Gastrocnemius medialis (tissue), 4 donors: Measurements from ENCODE around the gene CDH20. TPM values are rescaled to one million over a fixed set of nuclear protein-coding genes. Genes with fewer than 3 reads are reported as not detected.

Source experiments
- ATAC-seq, 2 donors: fragments of 150-250 bp; one replicate each; pipeline ENCODE4 v1.9.1; 2016
- DNase-seq, 2 donors: peaks; one replicate each; pipeline ENCODE4 v3.0.0-alpha.2; 2019
- H3K27ac ChIP-seq, 4 donors: fragments of 200-600 bp; sonication (generic); 1 replicate in 1 of 4; 2 replicates in 3 of 4; pipeline ENCODE4 v1.5.1; 2016 to 2018; ENCODE audit warnings: mild to moderate bottlenecking in 2 of 4, moderate library complexity in 1 of 4
- H3K27me3 ChIP-seq, 3 donors: fragments of 200-600 bp; sonication (generic) in 2 of 3; 1 replicate in 1 of 3; 2 replicates in 2 of 3; pipeline versions ENCODE4 v1.5.1 to v1.6.0; 2016 to 2019; ENCODE audit warnings: mild to moderate bottlenecking in 1 of 3, moderate library complexity in 1 of 3
- H3K36me3 ChIP-seq, 2 donors: fragments of 200-600 bp; sonication (generic) in 1 of 2; one replicate each; pipeline ENCODE4 v1.5.1; 2017 to 2018
- H3K4me1 ChIP-seq, 2 donors: fragments of 200-600 bp; sonication (generic) in 1 of 2; one replicate each; pipeline ENCODE4 v1.5.1; 2016 to 2017; ENCODE audit warnings: mild to moderate bottlenecking in 2 of 2
- H3K4me3 ChIP-seq, 4 donors: fragments of 200-600 bp; sonication (generic) in 3 of 4; 1 replicate in 1 of 4; 2 replicates in 3 of 4; pipeline ENCODE4 v1.5.1; 2016 to 2019; ENCODE audit warnings: mild to moderate bottlenecking in 2 of 4
- H3K9me3 ChIP-seq, 3 donors: fragments of 200-600 bp; sonication (generic) in 2 of 3; 1 replicate in 1 of 3; 2 replicates in 2 of 3; pipeline ENCODE4 v1.5.1; 2016 to 2019
- POLR2A ChIP-seq, 2 donors: fragments of 450-650 bp; IDR thresholded peaks; one replicate each; pipeline ENCODE4 v1.6.1; 2017; ENCODE audit warnings: antibody characterized with exemption in 2 of 2, mild to moderate bottlenecking in 2 of 2, moderate library complexity in 2 of 2
- in situ Hi-C, 4 donors: fragments of 200-750 bp; cut with MboI; loops; one replicate each; pipeline versions ENCODE4 v1.15.0 to v1.8.0; 2017; ENCODE audit warnings: low sequenced_read_pairs in 4 of 4
- intact Hi-C: fragments of 100-400 bp; cut with DNase I; formaldehyde crosslinking; loops from one replicate; pipeline ENCODE4 v1.15.1; 2023; ENCODE audit warnings: low total_unique reads
- total RNA-seq, 4 donors: library from RNA; depleted of rRNA; stranded (reverse); fragments of >200 nt; gene quantifications; one replicate each; pipeline versions ENCODE4 v1.1.0 to v1.2.3, GENCODE V29; 2016
- TF ChIP-seq, protein P1 (sequence below), 5 experiments: fragments of 450-650 bp in 3 of 5; fragments of 200-600 bp in 2 of 5; sonication (generic) in 2 of 5; IDR thresholded peaks in 4 of 5; conservative IDR thresholded peaks in 1 of 5; 1 replicate in 4 of 5; 2 replicates in 1 of 5; pipeline ENCODE4 v1.5.1; 2016 to 2019; ENCODE audit warnings: antibody characterized with exemption in 5 of 5, mild to moderate bottlenecking in 3 of 5, moderate library complexity in 3 of 5

Gene CDH20
- total RNA-seq, 4 donors from 2014 or later, result 0.51 to 19.6 (median 3.9) TPM

DNA sequence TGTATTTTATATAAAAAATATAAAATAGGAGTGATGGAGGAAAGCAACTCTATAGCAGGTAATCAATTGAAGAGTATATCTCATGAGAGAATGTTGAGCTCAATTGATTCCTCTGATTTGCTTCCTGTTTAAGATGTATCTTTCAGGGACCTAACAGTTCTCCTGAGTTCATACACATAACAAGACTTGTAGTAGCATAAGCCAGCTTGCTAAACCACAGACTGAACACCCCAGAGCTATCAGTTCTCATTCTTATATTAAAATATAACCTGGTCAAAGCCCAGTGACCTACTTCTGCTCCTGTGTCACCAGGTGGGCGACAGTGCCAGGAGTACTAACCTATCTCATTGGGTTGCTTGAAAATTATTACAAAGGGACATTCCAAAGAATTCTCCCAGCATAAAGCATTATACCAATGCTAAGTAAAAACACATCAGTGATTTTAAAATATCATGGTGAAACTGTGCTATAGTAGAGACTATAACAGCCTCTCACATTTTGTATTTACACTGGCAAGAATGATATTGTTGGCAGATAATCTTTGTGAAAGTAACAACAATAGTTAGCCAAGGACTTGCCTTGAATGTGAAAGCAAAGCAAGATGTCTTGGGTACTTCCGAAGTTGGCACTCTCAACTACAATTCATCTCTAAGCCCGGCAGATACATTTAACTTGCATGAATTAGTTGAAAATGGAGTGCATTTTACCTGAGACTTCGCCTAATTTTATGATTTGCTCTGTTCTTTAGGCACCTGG lies 40.8 kb upstream of the CDH20 start:
- TF ChIP-seq POLR2A (IDR thresholded peaks at IDR 0.05), result no peak
- TF ChIP-seq, protein P1, sequence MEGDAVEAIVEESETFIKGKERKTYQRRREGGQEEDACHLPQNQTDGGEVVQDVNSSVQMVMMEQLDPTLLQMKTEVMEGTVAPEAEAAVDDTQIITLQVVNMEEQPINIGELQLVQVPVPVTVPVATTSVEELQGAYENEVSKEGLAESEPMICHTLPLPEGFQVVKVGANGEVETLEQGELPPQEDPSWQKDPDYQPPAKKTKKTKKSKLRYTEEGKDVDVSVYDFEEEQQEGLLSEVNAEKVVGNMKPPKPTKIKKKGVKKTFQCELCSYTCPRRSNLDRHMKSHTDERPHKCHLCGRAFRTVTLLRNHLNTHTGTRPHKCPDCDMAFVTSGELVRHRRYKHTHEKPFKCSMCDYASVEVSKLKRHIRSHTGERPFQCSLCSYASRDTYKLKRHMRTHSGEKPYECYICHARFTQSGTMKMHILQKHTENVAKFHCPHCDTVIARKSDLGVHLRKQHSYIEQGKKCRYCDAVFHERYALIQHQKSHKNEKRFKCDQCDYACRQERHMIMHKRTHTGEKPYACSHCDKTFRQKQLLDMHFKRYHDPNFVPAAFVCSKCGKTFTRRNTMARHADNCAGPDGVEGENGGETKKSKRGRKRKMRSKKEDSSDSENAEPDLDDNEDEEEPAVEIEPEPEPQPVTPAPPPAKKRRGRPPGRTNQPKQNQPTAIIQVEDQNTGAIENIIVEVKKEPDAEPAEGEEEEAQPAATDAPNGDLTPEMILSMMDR (IDR thresholded peaks at IDR 0.05 in 4 of 5, conservative IDR thresholded peaks at IDR 0.05 in 1 of 5), result no peak

DNA sequence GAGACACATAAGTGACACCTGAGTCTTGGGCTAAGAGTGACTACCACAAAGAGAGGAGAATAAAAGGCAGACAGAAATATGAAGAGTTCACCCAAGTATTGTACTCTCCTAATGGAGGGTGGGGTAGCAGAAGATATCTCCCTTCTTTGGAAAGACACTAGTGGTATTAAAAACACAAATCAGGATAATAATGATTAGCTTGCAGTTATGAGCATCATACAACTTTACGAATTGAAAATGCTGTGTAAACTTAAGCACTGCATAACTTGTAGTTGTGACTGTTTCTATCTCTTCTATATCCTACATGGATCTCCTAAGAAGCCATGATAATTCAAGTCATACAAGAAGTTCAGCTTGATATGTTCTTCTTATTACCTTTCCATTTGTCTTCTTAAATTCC lies 38.1 kb upstream of the CDH20 start:
- H3K36me3 ChIP-seq, result no peaks in the 10 kb centered on the region
- in situ Hi-C loops, result no loop called here
- H3K4me3 ChIP-seq, result no peak overlapping the region
- H3K27me3 ChIP-seq, result no peaks in the 10 kb centered on the region
- DNase-seq (no peak), ATAC-seq (no peak)
- TF ChIP-seq, protein P1 (IDR thresholded peaks at IDR 0.05 in 4 of 5, conservative IDR thresholded peaks at IDR 0.05 in 1 of 5), result no peak
- TF ChIP-seq POLR2A (IDR thresholded peaks at IDR 0.05), result no peak
- H3K4me1 ChIP-seq, result no peaks in the 10 kb centered on the region
- no peak overlapping the region for H3K27ac ChIP-seq
- H3K9me3 ChIP-seq, result no peaks in the 10 kb centered on the region
- intact Hi-C loops, result no loop called here

More for the DNA sequence above, 40.8 kb upstream of the CDH20 start:
- H3K4me3 ChIP-seq, result no peak overlapping the region
- intact Hi-C loops, result no loop called here
- no peaks in the 10 kb centered on the region for H3K4me1 ChIP-seq
- H3K9me3 ChIP-seq, result no peaks in the 10 kb centered on the region
- in situ Hi-C loops, result no loop called here
- no peak overlapping the region for H3K27ac ChIP-seq
- H3K36me3 ChIP-seq, result no peaks in the 10 kb centered on the region
- no peak for ATAC-seq
- no peak for DNase-seq
- no peaks in the 10 kb centered on the region for H3K27me3 ChIP-seq

DNA sequence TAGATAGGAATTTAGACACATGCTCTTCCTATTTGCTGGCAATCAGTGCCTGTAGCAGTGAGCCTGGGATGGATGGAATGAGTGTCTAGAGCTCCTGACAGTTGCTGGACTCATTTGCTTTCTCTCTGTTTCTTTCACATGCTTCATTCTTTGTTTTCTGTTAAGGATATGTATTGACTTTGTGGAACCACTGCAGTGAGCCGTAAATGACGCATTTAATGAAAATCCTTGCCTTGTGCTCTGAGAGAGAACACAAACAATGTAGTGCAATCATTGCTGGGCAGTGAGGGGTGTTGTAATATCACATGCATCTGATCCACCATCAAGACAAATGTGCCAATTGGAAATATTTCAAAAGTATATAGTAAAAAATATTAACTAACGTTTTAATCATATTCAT lies 25.2 kb upstream of the CDH20 start:
- DNase-seq, result no peak

DNA sequence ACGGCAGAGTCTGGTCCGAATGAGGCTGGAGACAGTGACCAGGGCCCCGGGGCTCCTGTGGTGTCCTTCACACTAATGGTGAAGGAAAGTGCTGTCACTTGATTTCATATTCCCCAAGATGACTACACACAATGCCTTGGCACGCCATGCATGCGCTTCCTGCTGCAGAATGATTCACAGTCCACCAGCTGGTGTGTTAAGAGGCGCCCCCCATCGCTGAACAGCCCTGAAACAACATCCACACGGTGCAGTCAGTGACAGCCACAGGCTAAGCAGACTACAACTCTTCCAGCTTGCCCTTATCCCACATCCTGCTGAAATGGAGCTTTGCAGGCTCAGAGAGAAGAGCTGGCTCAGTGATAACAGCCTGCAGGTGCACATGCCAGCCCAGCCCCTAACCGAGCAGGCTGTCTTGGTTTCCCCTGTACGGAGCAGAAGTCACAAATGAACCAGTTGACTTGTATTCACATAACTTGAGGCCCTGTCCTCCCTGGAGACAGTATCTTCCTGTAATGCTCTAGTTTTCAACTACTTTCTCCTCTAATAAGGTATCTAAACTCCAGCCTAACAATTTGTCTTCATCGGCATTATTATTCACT lies 24.3 kb upstream of the CDH20 start:
- in situ Hi-C loops (no loop called here), intact Hi-C loops (no loop called here)
- Histone ChIP-seq H3K9me3 (no peaks in the 10 kb centered on the region), H3K27me3 (no peaks in the 10 kb centered on the region), H3K36me3 (no peaks in the 10 kb centered on the region), H3K4me3 (no peak overlapping the region), H3K4me1 (no peaks in the 10 kb centered on the region), H3K27ac (no peak overlapping the region)
- DNase-seq, result no peak
- no peak for TF ChIP-seq POLR2A (IDR thresholded peaks at IDR 0.05)
- TF ChIP-seq, protein P1 (IDR thresholded peaks at IDR 0.05 in 4 of 5, conservative IDR thresholded peaks at IDR 0.05 in 1 of 5), result no peak
- ATAC-seq, result no peak

More for the DNA sequence above, 25.2 kb upstream of the CDH20 start:
- in situ Hi-C loops (no loop called here), intact Hi-C loops (no loop called here)
- Histone ChIP-seq H3K4me3 (no peak overlapping the region), H3K27me3 (no peaks in the 10 kb centered on the region), H3K27ac (no peak overlapping the region), H3K36me3 (no peaks in the 10 kb centered on the region), H3K4me1 (no peaks in the 10 kb centered on the region), H3K9me3 (no peaks in the 10 kb centered on the region)
- TF ChIP-seq, protein P1 (IDR thresholded peaks at IDR 0.05 in 4 of 5, conservative IDR thresholded peaks at IDR 0.05 in 1 of 5), result no peak
- no peak for TF ChIP-seq POLR2A (IDR thresholded peaks at IDR 0.05)
- no peak for ATAC-seq
